GM10266 (cell line): ENCODE results near the gene BICD1.

Source experiments
- DNase-seq: peaks from one replicate; pipeline ENCODE4 v3.0.0; 2012; ENCODE audit errors: extremely low spot score
- TF ChIP-seq, protein P1 (sequence below): IDR thresholded peaks from 2 replicates; pipeline ENCODE4 v1.5.1; 2012; ENCODE audit warnings: mild to moderate bottlenecking, low read depth; ENCODE audit not compliant: control insufficient read depth, insufficient read depth; ENCODE audit errors: missing control alignments

Gene BICD1

DNA sequence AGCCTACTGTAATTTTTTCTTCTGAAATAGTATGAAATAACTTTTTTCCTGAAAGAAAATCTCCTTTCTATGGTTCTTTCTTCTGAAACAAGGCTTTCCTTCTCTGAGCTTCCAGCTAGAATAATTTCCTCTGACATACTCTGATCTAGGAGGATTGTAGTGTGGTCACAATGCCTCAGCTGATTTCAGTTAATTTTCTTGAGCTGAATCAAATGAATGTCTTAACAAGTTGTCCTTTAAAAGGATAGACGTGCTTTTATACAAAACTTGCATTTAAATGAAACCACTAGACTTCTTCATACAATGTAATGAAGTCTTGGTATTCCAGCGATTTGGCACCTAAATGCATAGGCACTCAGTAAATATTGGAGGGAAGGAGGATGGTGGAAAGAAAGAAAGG is 94.4 kb downstream of the BICD1 start:
- no peak for DNase-seq

DNA sequence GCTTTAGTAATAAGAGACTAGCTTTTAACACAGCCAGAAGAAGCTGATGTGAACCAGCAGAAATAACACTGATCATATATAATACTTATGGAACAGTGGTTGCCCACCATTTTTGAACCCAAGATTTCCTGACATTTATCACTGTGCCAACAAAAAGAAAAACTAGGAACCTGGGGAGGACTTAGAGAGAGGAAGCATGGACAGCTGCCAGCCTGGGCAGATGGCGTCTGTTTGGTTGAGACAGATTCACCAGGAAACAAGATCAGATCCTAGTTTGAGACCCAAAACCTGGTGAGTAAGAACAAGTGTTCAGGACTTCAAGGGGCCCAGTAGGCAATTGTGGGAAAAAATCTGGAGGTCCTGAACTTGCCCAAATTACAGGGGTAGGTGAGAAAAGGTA is 95.3 kb downstream of the BICD1 start:
- TF ChIP-seq, protein P1, sequence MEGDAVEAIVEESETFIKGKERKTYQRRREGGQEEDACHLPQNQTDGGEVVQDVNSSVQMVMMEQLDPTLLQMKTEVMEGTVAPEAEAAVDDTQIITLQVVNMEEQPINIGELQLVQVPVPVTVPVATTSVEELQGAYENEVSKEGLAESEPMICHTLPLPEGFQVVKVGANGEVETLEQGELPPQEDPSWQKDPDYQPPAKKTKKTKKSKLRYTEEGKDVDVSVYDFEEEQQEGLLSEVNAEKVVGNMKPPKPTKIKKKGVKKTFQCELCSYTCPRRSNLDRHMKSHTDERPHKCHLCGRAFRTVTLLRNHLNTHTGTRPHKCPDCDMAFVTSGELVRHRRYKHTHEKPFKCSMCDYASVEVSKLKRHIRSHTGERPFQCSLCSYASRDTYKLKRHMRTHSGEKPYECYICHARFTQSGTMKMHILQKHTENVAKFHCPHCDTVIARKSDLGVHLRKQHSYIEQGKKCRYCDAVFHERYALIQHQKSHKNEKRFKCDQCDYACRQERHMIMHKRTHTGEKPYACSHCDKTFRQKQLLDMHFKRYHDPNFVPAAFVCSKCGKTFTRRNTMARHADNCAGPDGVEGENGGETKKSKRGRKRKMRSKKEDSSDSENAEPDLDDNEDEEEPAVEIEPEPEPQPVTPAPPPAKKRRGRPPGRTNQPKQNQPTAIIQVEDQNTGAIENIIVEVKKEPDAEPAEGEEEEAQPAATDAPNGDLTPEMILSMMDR: no peak
- DNase-seq: no peak

More for the DNA sequence above, 94.4 kb downstream of the BICD1 start:
- TF ChIP-seq, protein P1: no peak

DNA sequence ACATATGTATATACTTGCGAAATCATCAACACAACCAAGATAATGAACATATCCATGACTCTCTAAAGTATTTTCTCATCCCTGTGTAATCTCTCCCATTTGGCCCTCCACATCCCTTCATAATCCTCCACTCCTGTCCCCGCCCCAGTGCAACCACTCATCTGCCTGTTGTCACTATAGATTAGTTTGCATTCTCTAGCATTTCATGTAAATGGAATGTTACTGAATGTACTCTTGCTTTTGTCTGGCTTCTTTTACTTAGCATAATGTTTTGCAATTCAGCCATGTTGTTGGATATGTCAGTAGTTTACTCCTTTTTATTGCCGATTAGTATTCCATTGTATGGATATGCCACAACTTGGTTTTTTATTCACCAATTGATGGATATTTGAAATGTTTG is 99.1 kb downstream of the BICD1 start:
- TF ChIP-seq, protein P1: no peak
- no peak for DNase-seq

DNA sequence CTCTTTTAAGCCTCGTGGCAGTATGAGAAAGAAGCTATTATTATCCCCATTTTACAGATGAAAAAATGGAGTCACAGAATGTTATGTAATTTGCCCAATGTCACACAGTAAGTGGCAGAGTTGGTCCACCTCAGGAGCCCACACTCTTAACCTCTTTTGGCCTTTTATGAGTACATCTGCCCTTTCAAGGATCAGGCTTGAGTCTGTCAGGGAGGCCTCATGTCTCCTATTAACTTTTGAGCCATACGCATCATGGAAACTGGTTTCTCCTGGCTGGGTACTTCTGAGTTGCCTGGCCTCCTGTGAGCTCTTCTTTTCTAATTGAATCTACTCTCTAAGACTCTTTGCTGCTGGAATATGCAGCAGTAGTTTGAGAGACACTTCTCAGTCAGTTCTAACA is 101.7 kb downstream of the BICD1 start:
- DNase-seq: no peak
- TF ChIP-seq, protein P1: no peak

DNA sequence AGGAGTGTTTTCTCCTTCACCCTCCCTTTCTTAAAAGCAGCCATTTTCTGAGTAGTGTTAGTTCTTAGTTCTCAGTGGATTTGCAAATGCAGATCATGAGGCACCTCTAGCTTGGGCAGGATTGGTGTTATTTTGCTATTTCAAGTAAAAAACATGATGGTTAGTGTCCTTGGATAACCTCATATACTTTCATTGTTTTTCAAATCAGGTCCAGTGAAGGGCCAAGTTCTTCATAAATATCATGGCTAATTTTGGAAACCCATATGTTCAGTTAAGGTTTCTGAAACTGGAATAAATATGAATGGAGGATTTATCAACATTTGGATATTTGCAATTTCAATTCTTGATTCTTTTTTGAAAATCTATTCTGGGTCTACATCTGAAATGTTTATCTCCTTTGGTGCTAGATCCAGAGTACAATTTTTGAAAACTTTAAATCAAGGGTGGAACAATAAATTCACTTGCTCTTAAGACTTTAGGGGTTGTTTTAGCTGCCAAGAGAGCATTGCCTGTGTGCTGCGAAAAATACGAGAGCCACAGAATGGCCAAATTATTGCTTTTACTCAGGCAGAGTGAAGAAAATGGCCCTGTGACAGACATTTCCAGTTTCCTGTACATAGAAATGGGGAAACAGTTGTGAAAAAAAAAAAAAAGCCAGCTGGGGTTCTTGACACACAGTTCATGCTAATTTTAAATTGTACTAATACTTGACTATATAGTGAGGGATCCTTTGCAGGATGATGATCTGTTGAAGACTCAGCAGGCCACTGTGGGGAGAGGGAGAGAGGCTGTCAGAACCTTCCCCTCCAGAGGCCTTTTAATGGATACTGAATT is 104.6 kb downstream of the BICD1 start:
- TF ChIP-seq, protein P1: no peak
- no peak for DNase-seq

DNA sequence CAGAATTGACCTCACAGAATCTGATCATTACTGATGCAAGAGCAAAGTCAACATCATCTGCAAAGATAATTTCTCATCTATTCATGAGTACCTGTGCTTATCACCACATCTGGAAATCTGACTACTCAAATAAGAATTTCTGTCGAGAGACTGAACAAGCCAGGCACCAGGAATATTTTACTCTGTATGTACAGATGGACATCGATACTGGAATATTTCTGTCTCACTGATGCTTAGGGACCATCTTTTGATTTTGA is 105.2 kb downstream of the BICD1 start:
- TF ChIP-seq, protein P1: no peak
- DNase-seq: no peak

DNA sequence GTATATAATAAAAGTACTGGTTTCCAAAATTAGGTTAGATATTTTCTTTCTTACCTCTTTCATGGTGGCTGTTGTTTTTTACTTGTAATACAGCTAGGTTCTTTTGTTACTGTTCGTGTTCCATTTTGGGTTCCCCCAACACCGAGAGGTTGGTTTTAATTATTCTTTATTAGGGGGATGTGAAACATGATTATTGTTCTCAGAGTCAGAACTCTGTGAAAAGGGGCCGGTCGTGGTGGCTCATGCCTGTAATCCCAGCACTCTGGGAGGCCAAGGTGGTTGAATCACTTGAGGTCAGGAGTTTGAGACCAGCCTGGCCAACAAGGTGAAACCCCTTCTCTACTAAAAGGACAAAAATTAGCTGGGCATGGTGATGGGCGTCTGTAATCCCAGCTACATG is 108.1 kb downstream of the BICD1 start:
- DNase-seq: no peak
- TF ChIP-seq, protein P1: no peak
